Vagina (tissue), 2 donors: ENCODE measurements around the gene SIK3. TPM values are rescaled to one million over a fixed set of nuclear protein-coding genes. Genes with fewer than 3 reads are reported as not detected.

Experiments
- DNase-seq, 2 donors: peaks; one replicate each; pipeline ENCODE4 v3.0.0-alpha.2; 2017; ENCODE audit errors: extremely low spot score in 2 of 2
- H3K27ac ChIP-seq: fragments of 200-600 bp; sonication (generic); one replicate; pipeline ENCODE4 v1.5.1; 2019
- H3K27me3 ChIP-seq: fragments of 200-600 bp; sonication (generic); one replicate; pipeline ENCODE4 v1.5.1; 2019
- H3K36me3 ChIP-seq, 2 donors: fragments of 200-600 bp; sonication (generic); one replicate each; pipeline ENCODE4 v1.5.1; 2017 to 2019
- H3K4me1 ChIP-seq: fragments of 200-600 bp; sonication (generic); one replicate; pipeline ENCODE4 v1.5.1; 2019
- H3K4me3 ChIP-seq, 2 donors: fragments of 200-600 bp; sonication (generic); 1 replicate in 1 of 2; 2 replicates in 1 of 2; pipeline ENCODE4 v1.5.1; 2016 to 2019
- H3K9me3 ChIP-seq: fragments of 200-600 bp; sonication (generic); one replicate; pipeline ENCODE4 v1.5.1; 2019
- POLR2A ChIP-seq, 2 donors: fragments of 450-650 bp; IDR thresholded peaks; one replicate each; pipeline ENCODE4 v1.6.1; 2017; ENCODE audit warnings: antibody characterized with exemption in 2 of 2, mild to moderate bottlenecking in 2 of 2, moderate library complexity in 2 of 2
- POLR2AphosphoS5 ChIP-seq, 2 donors: sonication (generic); formaldehyde crosslinking; IDR thresholded peaks; one replicate each; pipeline ENCODE4 v1.9.0; 2017; ENCODE audit warnings: antibody characterized with exemption in 2 of 2, mild to moderate bottlenecking in 2 of 2, low read depth in 1 of 2; ENCODE audit not compliant: insufficient read depth in 1 of 2
- intact Hi-C: fragments of 100-400 bp; cut with DNase I; formaldehyde crosslinking; loops from one replicate; pipeline ENCODE4 v1.15.1; 2023
- total RNA-seq: library from RNA; depleted of rRNA; stranded (reverse); fragments of >200 nt; gene quantifications from one replicate; pipeline ENCODE4 v1.2.3, GENCODE V29; 2016
- TF ChIP-seq, protein P1 (sequence below), 3 experiments: fragments of 450-650 bp in 2 of 3; fragments of 200-600 bp in 1 of 3; sonication (generic) in 1 of 3; IDR thresholded peaks; one replicate each; pipeline ENCODE4 v1.5.1; 2017 to 2019; ENCODE audit warnings: antibody characterized with exemption in 3 of 3, mild to moderate bottlenecking in 2 of 3, moderate library complexity in 2 of 3

SIK3 gene
- total RNA-seq, 1 donor from 2014 or later = 39.0 TPM

- no peak overlapping the region for H3K27ac ChIP-seq
- H3K9me3 ChIP-seq = no peaks in the 10 kb centered on the region
- intact Hi-C loops = no loop called here
- no peak for DNase-seq
- H3K4me1 ChIP-seq = peaks cover 20% of the 10 kb centered on the region
- TF ChIP-seq POLR2A (IDR thresholded peaks at IDR 0.05) (no peak), POLR2AphosphoS5 (IDR thresholded peaks at IDR 0.05; ENCODE audit: insufficient read depth in 1 of 2, low read depth in 1 of 2) (no peak)
- TF ChIP-seq, protein P1, sequence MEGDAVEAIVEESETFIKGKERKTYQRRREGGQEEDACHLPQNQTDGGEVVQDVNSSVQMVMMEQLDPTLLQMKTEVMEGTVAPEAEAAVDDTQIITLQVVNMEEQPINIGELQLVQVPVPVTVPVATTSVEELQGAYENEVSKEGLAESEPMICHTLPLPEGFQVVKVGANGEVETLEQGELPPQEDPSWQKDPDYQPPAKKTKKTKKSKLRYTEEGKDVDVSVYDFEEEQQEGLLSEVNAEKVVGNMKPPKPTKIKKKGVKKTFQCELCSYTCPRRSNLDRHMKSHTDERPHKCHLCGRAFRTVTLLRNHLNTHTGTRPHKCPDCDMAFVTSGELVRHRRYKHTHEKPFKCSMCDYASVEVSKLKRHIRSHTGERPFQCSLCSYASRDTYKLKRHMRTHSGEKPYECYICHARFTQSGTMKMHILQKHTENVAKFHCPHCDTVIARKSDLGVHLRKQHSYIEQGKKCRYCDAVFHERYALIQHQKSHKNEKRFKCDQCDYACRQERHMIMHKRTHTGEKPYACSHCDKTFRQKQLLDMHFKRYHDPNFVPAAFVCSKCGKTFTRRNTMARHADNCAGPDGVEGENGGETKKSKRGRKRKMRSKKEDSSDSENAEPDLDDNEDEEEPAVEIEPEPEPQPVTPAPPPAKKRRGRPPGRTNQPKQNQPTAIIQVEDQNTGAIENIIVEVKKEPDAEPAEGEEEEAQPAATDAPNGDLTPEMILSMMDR (IDR thresholded peaks at IDR 0.05) = no peak
- no peaks in the 10 kb centered on the region for H3K36me3 ChIP-seq
- no peaks in the 10 kb centered on the region for H3K27me3 ChIP-seq
- no peak overlapping the region for H3K4me3 ChIP-seq
These were observed 77.2 kb downstream of the SIK3 start for GRCh38 chr11:117020869-117021564.

DNA sequence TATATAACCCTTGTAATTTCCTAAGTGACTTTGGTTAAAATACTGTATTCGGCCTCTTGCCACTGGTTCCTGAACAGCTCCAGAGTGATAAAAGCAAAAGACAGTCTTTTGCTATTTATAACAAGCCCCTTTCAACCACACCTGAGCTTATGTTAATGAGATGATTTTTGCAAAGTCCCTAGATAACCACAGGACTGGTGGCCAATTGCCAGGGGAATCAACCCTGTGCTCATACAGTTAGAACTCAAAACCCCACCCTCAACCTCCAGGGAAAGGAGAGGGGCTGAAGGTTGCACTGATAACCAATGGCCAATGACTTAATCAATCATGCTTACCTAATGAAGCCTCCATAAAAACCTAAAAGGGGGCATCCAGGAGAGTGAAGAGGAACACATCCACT is 77.9 kb downstream of the SIK3 start:
- DNase-seq = no peak
- Histone ChIP-seq H3K9me3 (no peaks in the 10 kb centered on the region), H3K4me1 (peaks cover 17% of the 10 kb centered on the region), H3K36me3 (no peaks in the 10 kb centered on the region), H3K4me3 (no peak overlapping the region), H3K27me3 (no peaks in the 10 kb centered on the region), H3K27ac (no peak overlapping the region)
- intact Hi-C loops = no loop called here
- TF ChIP-seq POLR2AphosphoS5 (IDR thresholded peaks at IDR 0.05; ENCODE audit: insufficient read depth in 1 of 2, low read depth in 1 of 2) (no peak), POLR2A (IDR thresholded peaks at IDR 0.05) (no peak)
- TF ChIP-seq, protein P1 (IDR thresholded peaks at IDR 0.05) = no peak

GRCh38 chr11:117019871-117020270 is 78.4 kb downstream of the SIK3 start:
- no peak overlapping the region for H3K27ac ChIP-seq
- H3K27me3 ChIP-seq = no peaks in the 10 kb centered on the region
- H3K4me3 ChIP-seq = no peak overlapping the region
- no peak for DNase-seq
- TF ChIP-seq POLR2A (IDR thresholded peaks at IDR 0.05) (no peak), POLR2AphosphoS5 (IDR thresholded peaks at IDR 0.05; ENCODE audit: insufficient read depth in 1 of 2, low read depth in 1 of 2) (no peak)
- TF ChIP-seq, protein P1 (IDR thresholded peaks at IDR 0.05) = no peak
- H3K9me3 ChIP-seq = no peaks in the 10 kb centered on the region
- no peaks in the 10 kb centered on the region for H3K36me3 ChIP-seq
- intact Hi-C loops = no loop called here
- peaks cover 13% of the 10 kb centered on the region for H3K4me1 ChIP-seq

GRCh38 chr11:117017456-117017855 is 80.8 kb downstream of the SIK3 start:
- TF ChIP-seq, protein P1 (IDR thresholded peaks at IDR 0.05) = no peak
- TF ChIP-seq POLR2AphosphoS5 (IDR thresholded peaks at IDR 0.05; ENCODE audit: insufficient read depth in 1 of 2, low read depth in 1 of 2) = peak in 1 of 2 donors; percentile 22
- DNase-seq = no peak
- H3K4me1 ChIP-seq = peaks cover 9% of the 10 kb centered on the region
- H3K27ac ChIP-seq = no peak overlapping the region
- no peak overlapping the region for H3K4me3 ChIP-seq
- no peaks in the 10 kb centered on the region for H3K36me3 ChIP-seq
- H3K9me3 ChIP-seq = no peaks in the 10 kb centered on the region
- no peaks in the 10 kb centered on the region for H3K27me3 ChIP-seq
- intact Hi-C loops = no loop called here

DNA sequence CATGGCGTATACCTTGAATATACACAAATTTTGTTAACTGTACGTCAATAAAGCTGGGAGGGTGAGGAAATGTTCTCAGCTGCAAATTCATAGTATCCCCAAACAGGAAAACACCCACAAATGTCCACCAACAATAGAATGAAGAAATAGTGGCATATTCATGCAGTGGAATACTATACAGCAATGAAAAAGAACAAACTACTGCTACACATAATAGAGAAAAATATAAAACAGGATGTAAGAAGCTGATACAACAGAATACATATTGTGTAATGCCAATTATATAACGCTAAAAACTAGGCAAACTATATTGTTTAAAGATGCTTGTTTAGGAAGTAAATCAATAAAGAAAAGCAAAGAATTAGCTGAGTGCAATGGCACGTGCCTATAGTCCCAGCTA is 81.5 kb downstream of the SIK3 start:
- peaks cover 9% of the 10 kb centered on the region for H3K4me1 ChIP-seq
- no peak overlapping the region for H3K27ac ChIP-seq
- TF ChIP-seq, protein P1 (IDR thresholded peaks at IDR 0.05) = no peak
- TF ChIP-seq POLR2A (IDR thresholded peaks at IDR 0.05) (no peak), POLR2AphosphoS5 (IDR thresholded peaks at IDR 0.05; ENCODE audit: insufficient read depth in 1 of 2, low read depth in 1 of 2) (no peak)
- no peaks in the 10 kb centered on the region for H3K27me3 ChIP-seq
- no peaks in the 10 kb centered on the region for H3K9me3 ChIP-seq
- no peak for DNase-seq
- no peaks in the 10 kb centered on the region for H3K36me3 ChIP-seq
- no peak overlapping the region for H3K4me3 ChIP-seq
- intact Hi-C loops = no loop called here
